HEK293 (cell line): ENCODE measurements around the gene UBE2D4.
"Not testable (repeated sequence)": the region's sequence is repeated elsewhere in the genome, so short reads cannot be mapped to it uniquely, and the experiment has no call there.

Experiments
- CTCF ChIA-PET: fragments of 350-600 bp; formaldehyde crosslinking; extraction: SDS; loops from one replicate; lab custom pipeline; 2021; ENCODE audit warnings: antibody characterized with exemption; lab: Yijun Ruan, JAX
- POLR2A ChIA-PET: fragments of 300-600 bp; formaldehyde crosslinking; extraction: SDS; loops from one replicate; lab custom pipeline; 2020; ENCODE audit warnings: antibody characterized with exemption, inconsistent platforms; lab: Yijun Ruan, JAX
- H3K27ac ChIP-seq: fragments of 200-500 bp; sonication (Bioruptor generic); 2 replicates; pipeline ENCODE4 v1.5.1; 2014; ENCODE audit warnings: low read depth, low read length, control low read depth, inconsistent platforms; ENCODE audit errors: extremely low read depth
- H3K36me3 ChIP-seq, 2 experiments: fragments of 200-500 bp in 1 of 2; sonication (Bioruptor generic) in 1 of 2; 1 replicate in 1 of 2; 2 replicates in 1 of 2; pipeline ENCODE4 v1.5.1; 2014 to 2017; ENCODE audit warnings: inconsistent platforms in 2 of 2, low read length in 2 of 2; ENCODE audit not compliant: control insufficient read depth in 2 of 2, insufficient read depth in 1 of 2
- H3K4me1 ChIP-seq: fragments of 200-500 bp; sonication (Bioruptor generic); 2 replicates; pipeline ENCODE4 v1.5.1; 2014; ENCODE audit warnings: mild to moderate bottlenecking, low read length, inconsistent platforms; ENCODE audit not compliant: control insufficient read depth, insufficient read depth
- H3K4me3 ChIP-seq: 2 replicates; pipeline ENCODE4 v1.5.1; 2011; ENCODE audit warnings: low read depth, mild to moderate bottlenecking, control low read depth, low read length, moderate library complexity
- H3K9me3 ChIP-seq: fragments of 200-500 bp; sonication (Bioruptor generic); 2 replicates; pipeline ENCODE4 v1.5.1; 2014; ENCODE audit warnings: low read depth, low read length, inconsistent platforms; ENCODE audit not compliant: control insufficient read depth, insufficient read depth
- OSR2 ChIP-seq: fragments of 450-650 bp; formaldehyde crosslinking; IDR thresholded peaks from 2 replicates; pipeline ENCODE4 v1.5.1; 2016; ENCODE audit warnings: missing biosample characterization, missing genetic modification characterization
- ZBTB7A ChIP-seq: fragments of 450-650 bp; formaldehyde crosslinking; IDR thresholded peaks from 2 replicates; pipeline ENCODE4 v1.5.1; 2016; ENCODE audit warnings: low read depth, missing biosample characterization, missing genetic modification characterization
- ZNF146 ChIP-seq: fragments of 450-650 bp; formaldehyde crosslinking; IDR thresholded peaks from 2 replicates; pipeline ENCODE4 v1.5.1; 2016; ENCODE audit warnings: missing biosample characterization, missing genetic modification characterization
- ZNF302 ChIP-seq: fragments of 450-650 bp; formaldehyde crosslinking; IDR thresholded peaks from 2 replicates; pipeline ENCODE4 v1.5.1; 2016; ENCODE audit warnings: missing biosample characterization, missing genetic modification characterization, low read depth
- ZNF335 ChIP-seq: fragments of 450-650 bp; formaldehyde crosslinking; conservative IDR thresholded peaks from 2 replicates; pipeline ENCODE4 v1.5.1; 2016; ENCODE audit warnings: missing biosample characterization, missing genetic modification characterization
- ZNF394 ChIP-seq: fragments of 450-650 bp; formaldehyde crosslinking; IDR thresholded peaks from 2 replicates; pipeline ENCODE4 v1.5.1; 2016; ENCODE audit warnings: missing biosample characterization, missing genetic modification characterization, mild to moderate bottlenecking, moderate library complexity, borderline replicate concordance
- ZNF426 ChIP-seq: fragments of 450-650 bp; formaldehyde crosslinking; IDR thresholded peaks from 2 replicates; pipeline ENCODE4 v1.5.1; 2017; ENCODE audit warnings: missing biosample characterization, missing genetic modification characterization, mild to moderate bottlenecking, inconsistent platforms, moderate library complexity
- ZNF433 ChIP-seq: fragments of 450-650 bp; formaldehyde crosslinking; IDR thresholded peaks from 2 replicates; pipeline ENCODE4 v1.5.1; 2016; ENCODE audit warnings: missing biosample characterization, missing genetic modification characterization, low read depth
- ZNF623 ChIP-seq: fragments of 450-650 bp; formaldehyde crosslinking; IDR thresholded peaks from 2 replicates; pipeline ENCODE4 v1.5.1; 2016; ENCODE audit warnings: missing biosample characterization, missing genetic modification characterization
- ZNF629 ChIP-seq: fragments of 450-650 bp; formaldehyde crosslinking; IDR thresholded peaks from 2 replicates; pipeline ENCODE4 v1.5.1; 2017; ENCODE audit warnings: missing biosample characterization, missing genetic modification characterization
- ZNF837 ChIP-seq: fragments of 450-650 bp; formaldehyde crosslinking; IDR thresholded peaks from 2 replicates; pipeline ENCODE4 v1.5.1; 2016; ENCODE audit warnings: missing biosample characterization, missing genetic modification characterization
- TF ChIP-seq, protein P1 (sequence below): fragments of 450-650 bp; IDR thresholded peaks from 2 replicates; pipeline ENCODE4 v1.5.1; 2018; ENCODE audit warnings: missing biosample characterization, mild to moderate bottlenecking, missing genetic modification characterization
- TF ChIP-seq, protein P2 (sequence below): fragments of 450-650 bp; formaldehyde crosslinking; IDR thresholded peaks from 2 replicates; pipeline ENCODE4 v1.5.1; 2016; ENCODE audit warnings: missing biosample characterization, missing genetic modification characterization
- TF ChIP-seq, protein P3 (sequence below): fragments of 450-650 bp; formaldehyde crosslinking; IDR thresholded peaks from 2 replicates; pipeline ENCODE4 v1.5.0; 2017; ENCODE audit warnings: missing biosample characterization, missing genetic modification characterization, borderline replicate concordance
- TF ChIP-seq, protein P4 (sequence below): fragments of 450-650 bp; formaldehyde crosslinking; conservative IDR thresholded peaks from 2 replicates; pipeline ENCODE4 v1.5.1; 2016; ENCODE audit warnings: low read depth, missing biosample characterization, missing genetic modification characterization

Gene UBE2D4

DNA sequence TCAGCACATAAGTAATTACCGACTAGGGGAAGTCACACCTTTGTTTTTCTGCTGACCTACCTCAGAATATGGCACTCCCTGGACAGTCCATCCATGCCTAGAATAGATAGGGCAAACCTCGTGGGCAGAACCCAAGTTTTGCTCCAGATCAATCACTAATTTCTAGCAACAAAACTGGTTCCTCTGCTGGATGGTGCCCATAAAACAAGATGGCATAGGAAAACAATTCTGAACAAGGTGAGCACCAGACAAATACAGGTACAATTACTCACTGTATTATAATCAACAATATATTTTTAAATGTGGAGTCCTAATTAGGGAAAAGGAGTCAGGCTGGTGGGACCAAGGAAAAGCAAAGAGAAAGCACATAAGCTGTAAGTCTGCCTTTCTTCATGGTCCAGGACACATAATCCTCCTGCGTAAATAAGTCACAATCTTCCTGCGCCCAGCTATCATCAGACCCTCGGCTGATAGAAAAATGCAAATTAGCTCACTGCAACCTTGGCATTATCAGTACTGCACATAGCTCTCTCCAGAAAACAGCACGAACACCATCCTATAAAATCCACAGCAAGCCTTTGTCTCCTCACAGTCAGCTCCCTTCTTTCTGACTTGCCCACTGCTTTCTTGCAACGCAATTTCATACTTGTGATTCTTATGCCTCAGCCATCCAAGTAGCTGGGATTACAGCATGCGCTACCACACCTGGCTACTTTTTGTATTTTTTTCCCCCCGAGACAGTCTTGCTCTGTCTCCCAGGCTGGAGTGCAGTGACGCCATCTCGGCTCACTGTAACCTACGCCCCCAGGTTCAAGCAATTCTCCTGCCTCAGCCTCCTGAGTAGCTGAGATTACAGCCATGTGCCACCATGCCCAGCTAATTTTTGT lies 34.9 kb upstream of the UBE2D4 start:
- no peaks in the 10 kb centered on the region for H3K9me3 ChIP-seq
- TF ChIP-seq, protein P1, sequence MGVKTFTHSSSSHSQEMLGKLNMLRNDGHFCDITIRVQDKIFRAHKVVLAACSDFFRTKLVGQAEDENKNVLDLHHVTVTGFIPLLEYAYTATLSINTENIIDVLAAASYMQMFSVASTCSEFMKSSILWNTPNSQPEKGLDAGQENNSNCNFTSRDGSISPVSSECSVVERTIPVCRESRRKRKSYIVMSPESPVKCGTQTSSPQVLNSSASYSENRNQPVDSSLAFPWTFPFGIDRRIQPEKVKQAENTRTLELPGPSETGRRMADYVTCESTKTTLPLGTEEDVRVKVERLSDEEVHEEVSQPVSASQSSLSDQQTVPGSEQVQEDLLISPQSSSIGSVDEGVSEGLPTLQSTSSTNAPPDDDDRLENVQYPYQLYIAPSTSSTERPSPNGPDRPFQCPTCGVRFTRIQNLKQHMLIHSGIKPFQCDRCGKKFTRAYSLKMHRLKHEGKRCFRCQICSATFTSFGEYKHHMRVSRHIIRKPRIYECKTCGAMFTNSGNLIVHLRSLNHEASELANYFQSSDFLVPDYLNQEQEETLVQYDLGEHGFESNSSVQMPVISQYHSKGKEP = no peak
- no peak for TF ChIP-seq ZNF335
- no peak for TF ChIP-seq ZNF302 (tag by site-specific recombination)
- no peak for TF ChIP-seq ZBTB7A (tag by site-specific recombination)
- no peak for TF ChIP-seq ZNF837
- 0 out of 2 replicates have a peak, but pooled peaks cover 2% of the 10 kb centered on the region for H3K4me1 ChIP-seq
- POLR2A ChIA-PET = interaction anchor here (1.1 to 2.2 kb wide), 2 partner anchors 10 to 22 kb away, joined by 3 to 8 read pairs; partner anchors contain the start of gene MRPS24
- H3K36me3 ChIP-seq = peaks cover 7 to 12% of the 10 kb centered on the region in 2 experiments; a peak in 2 of 3 replicates
- no peak overlapping the region for H3K4me3 ChIP-seq
- CTCF ChIA-PET = interaction anchor here (0.7 kb wide), 1 partner anchor 579 kb away, joined by 4 read pairs; no protein-coding TSS in a partner anchor
- no peak overlapping the region for H3K27ac ChIP-seq

DNA sequence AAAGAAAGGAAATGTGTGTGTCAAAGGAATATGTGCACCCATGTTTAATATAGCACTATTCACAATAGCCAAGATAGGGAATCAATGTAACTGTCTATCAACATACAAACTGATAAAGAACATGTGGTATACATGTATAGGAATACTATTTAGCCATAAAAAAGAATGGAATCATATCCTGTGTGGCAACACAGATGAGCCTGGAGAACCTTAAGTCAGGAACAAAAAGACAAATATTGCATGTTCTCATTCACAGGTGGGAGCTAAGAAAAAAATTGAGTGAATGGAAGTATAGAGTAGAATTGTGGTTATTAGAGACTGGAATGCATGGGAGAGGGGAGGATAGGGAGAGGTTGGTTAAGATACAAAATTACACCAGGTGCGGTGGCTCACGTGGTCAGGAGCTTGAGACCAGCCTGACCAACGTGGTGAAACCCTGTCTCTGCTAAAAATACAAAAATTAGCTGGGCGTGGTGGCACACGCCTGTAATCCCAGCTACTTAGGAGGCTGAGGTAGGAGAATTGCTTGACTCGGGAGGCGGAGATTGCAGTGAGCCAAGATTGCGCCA lies 30.3 kb upstream of the UBE2D4 start:
- POLR2A ChIA-PET = no interaction called here
- H3K9me3 ChIP-seq = no peaks in the 10 kb centered on the region
- H3K4me3 ChIP-seq = no peak overlapping the region
- TF ChIP-seq, protein P2, sequence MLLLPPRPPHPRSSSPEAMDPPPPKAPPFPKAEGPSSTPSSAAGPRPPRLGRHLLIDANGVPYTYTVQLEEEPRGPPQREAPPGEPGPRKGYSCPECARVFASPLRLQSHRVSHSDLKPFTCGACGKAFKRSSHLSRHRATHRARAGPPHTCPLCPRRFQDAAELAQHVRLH = 0 out of 2 replicates have a peak, but pooled peaks have one; percentile 11
- TF ChIP-seq ZNF629 = no peak
- TF ChIP-seq, protein P3, sequence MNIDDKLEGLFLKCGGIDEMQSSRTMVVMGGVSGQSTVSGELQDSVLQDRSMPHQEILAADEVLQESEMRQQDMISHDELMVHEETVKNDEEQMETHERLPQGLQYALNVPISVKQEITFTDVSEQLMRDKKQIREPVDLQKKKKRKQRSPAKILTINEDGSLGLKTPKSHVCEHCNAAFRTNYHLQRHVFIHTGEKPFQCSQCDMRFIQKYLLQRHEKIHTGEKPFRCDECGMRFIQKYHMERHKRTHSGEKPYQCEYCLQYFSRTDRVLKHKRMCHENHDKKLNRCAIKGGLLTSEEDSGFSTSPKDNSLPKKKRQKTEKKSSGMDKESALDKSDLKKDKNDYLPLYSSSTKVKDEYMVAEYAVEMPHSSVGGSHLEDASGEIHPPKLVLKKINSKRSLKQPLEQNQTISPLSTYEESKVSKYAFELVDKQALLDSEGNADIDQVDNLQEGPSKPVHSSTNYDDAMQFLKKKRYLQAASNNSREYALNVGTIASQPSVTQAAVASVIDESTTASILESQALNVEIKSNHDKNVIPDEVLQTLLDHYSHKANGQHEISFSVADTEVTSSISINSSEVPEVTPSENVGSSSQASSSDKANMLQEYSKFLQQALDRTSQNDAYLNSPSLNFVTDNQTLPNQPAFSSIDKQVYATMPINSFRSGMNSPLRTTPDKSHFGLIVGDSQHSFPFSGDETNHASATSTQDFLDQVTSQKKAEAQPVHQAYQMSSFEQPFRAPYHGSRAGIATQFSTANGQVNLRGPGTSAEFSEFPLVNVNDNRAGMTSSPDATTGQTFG (tag by site-specific recombination) = no peak
- peak; percentile 93 for TF ChIP-seq ZNF146 (tag by site-specific recombination)
- no peak for TF ChIP-seq ZNF433 (tag by site-specific recombination)
- TF ChIP-seq OSR2 = no peak
- TF ChIP-seq, protein P1 = no peak
- H3K36me3 ChIP-seq = peaks cover 3 to 15% of the 10 kb centered on the region in 2 experiments; a peak in 2 of 3 replicates
- no peak overlapping the region for H3K27ac ChIP-seq
- 0 out of 2 replicates have a peak, but pooled peaks cover 2% of the 10 kb centered on the region for H3K4me1 ChIP-seq
- CTCF ChIA-PET = interaction anchor here (0.6 kb wide), 2 partner anchors 957 to 1311 kb away, joined by 3 to 4 read pairs; no protein-coding TSS in a partner anchor

DNA sequence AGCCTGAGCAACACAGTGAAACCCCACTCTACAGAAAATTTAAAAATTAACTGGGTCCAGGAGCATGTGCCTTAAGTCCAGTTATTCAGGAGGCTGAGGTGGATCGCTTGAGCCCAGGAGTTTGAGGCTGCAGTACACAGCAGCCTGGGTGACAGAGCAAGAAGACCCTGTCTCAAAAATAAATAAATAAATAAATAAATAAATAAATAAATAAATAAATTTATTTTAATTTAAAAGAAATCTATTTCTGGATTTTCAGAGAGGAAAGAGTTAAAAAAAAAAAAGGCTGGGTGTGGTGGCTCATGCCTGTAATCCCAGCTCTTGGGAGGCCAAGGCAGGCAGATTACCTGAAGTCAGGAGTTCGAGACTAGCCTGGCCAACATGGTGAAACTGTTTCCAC lies 27.7 kb upstream of the UBE2D4 start:
- CTCF ChIA-PET = not testable (repeated sequence)

More for the DNA sequence above, 27.7 kb upstream of the UBE2D4 start:
- H3K27ac ChIP-seq, H3K4me3 ChIP-seq, POLR2A ChIA-PET, H3K4me1 ChIP-seq, H3K9me3 ChIP-seq: not testable (repeated sequence)
- peaks cover 3 to 15% of the 10 kb centered on the region in 2 experiments; a peak in 2 of 3 replicates for H3K36me3 ChIP-seq
- TF ChIP-seq ZNF394 (tag by site-specific recombination) (peak; percentile 53; the same call in 1 of the 2 replicates), ZNF623 (peak; percentile 39), ZNF426 (tag by site-specific recombination) (peak; percentile 40)
- TF ChIP-seq, protein P4, sequence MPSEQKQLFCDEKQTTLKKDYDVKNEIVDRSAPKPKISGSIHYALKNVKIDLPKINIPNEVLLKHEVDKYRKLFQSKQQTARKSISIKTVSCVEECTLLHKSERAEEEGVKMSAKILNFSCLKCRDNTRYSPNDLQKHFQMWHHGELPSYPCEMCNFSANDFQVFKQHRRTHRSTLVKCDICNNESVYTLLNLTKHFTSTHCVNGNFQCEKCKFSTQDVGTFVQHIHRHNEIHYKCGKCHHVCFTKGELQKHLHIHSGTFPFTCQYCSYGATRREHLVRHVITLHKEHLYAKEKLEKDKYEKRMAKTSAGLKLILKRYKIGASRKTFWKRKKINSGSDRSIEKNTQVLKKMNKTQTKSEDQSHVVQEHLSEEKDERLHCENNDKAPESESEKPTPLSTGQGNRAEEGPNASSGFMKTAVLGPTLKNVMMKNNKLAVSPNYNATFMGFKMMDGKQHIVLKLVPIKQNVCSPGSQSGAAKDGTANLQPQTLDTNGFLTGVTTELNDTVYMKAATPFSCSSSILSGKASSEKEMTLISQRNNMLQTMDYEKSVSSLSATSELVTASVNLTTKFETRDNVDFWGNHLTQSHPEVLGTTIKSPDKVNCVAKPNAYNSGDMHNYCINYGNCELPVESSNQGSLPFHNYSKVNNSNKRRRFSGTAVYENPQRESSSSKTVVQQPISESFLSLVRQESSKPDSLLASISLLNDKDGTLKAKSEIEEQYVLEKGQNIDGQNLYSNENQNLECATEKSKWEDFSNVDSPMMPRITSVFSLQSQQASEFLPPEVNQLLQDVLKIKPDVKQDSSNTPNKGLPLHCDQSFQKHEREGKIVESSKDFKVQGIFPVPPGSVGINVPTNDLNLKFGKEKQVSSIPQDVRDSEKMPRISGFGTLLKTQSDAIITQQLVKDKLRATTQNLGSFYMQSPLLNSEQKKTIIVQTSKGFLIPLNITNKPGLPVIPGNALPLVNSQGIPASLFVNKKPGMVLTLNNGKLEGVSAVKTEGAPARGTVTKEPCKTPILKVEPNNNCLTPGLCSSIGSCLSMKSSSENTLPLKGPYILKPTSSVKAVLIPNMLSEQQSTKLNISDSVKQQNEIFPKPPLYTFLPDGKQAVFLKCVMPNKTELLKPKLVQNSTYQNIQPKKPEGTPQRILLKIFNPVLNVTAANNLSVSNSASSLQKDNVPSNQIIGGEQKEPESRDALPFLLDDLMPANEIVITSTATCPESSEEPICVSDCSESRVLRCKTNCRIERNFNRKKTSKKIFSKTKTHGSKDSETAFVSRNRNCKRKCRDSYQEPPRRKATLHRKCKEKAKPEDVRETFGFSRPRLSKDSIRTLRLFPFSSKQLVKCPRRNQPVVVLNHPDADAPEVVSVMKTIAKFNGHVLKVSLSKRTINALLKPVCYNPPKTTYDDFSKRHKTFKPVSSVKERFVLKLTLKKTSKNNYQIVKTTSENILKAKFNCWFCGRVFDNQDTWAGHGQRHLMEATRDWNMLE (tag by site-specific recombination) = peak; percentile 54; the same call in 1 of the 2 replicates
